ENCODE results near the gene ARHGAP18.
"Not testable (repeated sequence)": the region's sequence is repeated elsewhere in the genome, so short reads cannot be mapped to it uniquely, and the experiment has no call there.

GRCh38 chr6:129570929-129571328 is 139.0 kb downstream of the ARHGAP18 start:
- TF ChIP-seq CTCF, EP300, POLR2A (IDR thresholded peaks at IDR 0.05): not testable (repeated sequence)
